ENCODE measurements around the gene PRRC2B.

- TF ChIP-seq CTCF (IDR thresholded peaks at IDR 0.05) (no peak), POLR2A (IDR thresholded peaks at IDR 0.05) (no peak)
Observed at GRCh38 chr9:131448818-131449217, 54.9 kb downstream of the PRRC2B start.
